AML-193 (cell line): Measurements from ENCODE around the gene NF1.
"Not testable (repeated sequence)": the region's sequence is repeated elsewhere in the genome, so short reads cannot be mapped to it uniquely, and the experiment has no call there.

Source experiments
- DNase-seq, 2 experiments: peaks; one replicate each; lab custom pipeline; 2025; lab: John Stamatoyannopoulos, UW

Gene NF1

GRCh38 chr17:31178951-31179350 lies 84.2 kb downstream of the NF1 start:
- DNase-seq = not testable (repeated sequence)

- no peak for DNase-seq
These were observed 100.5 kb downstream of the NF1 start for GRCh38 chr17:31195305-31195704.

- no peak for DNase-seq
These were observed 103.2 kb downstream of the NF1 start for GRCh38 chr17:31198026-31198425.

- not testable (repeated sequence) for DNase-seq
These were observed 103.9 kb downstream of the NF1 start for GRCh38 chr17:31198666-31199065.

GRCh38 chr17:31200287-31200686 lies 105.5 kb downstream of the NF1 start:
- no peak for DNase-seq

GRCh38 chr17:31202968-31203367 lies 108.2 kb downstream of the NF1 start:
- no peak for DNase-seq

- DNase-seq = no peak
These were observed 116.7 kb downstream of the NF1 start for GRCh38 chr17:31211352-31212012.

- peak; percentile 20 to 29 for DNase-seq
These were observed 121.4 kb downstream of the NF1 start for GRCh38 chr17:31216031-31216751.

GRCh38 chr17:31224366-31224765 lies 129.6 kb downstream of the NF1 start:
- DNase-seq = no peak

- peak; percentile 28 to 35 for DNase-seq
These were observed 131.1 kb downstream of the NF1 start for GRCh38 chr17:31225831-31226230.

GRCh38 chr17:31226373-31226772 lies 131.6 kb downstream of the NF1 start:
- no peak for DNase-seq

GRCh38 chr17:31226950-31227349 lies 132.2 kb downstream of the NF1 start:
- DNase-seq = no peak

GRCh38 chr17:31231852-31232251 lies 137.1 kb downstream of the NF1 start:
- DNase-seq = no peak

- DNase-seq = no peak
These were observed 140.3 kb downstream of the NF1 start for GRCh38 chr17:31235110-31235509.

- DNase-seq = no peak
These were observed 141.4 kb downstream of the NF1 start for GRCh38 chr17:31236137-31236536.

GRCh38 chr17:31236712-31237111 lies 141.9 kb downstream of the NF1 start:
- DNase-seq = no peak

GRCh38 chr17:31241116-31241515 lies 146.3 kb downstream of the NF1 start:
- no peak for DNase-seq

GRCh38 chr17:31248986-31249834 lies 154.4 kb downstream of the NF1 start:
- DNase-seq = no peak

- no peak for DNase-seq
These were observed 155.0 kb downstream of the NF1 start for GRCh38 chr17:31249835-31250141.

GRCh38 chr17:31250229-31250628 lies 155.5 kb downstream of the NF1 start:
- no peak for DNase-seq

GRCh38 chr17:31251105-31251969 lies 156.6 kb downstream of the NF1 start:
- DNase-seq = no peak

- no peak for DNase-seq
These were observed 157.2 kb downstream of the NF1 start for GRCh38 chr17:31251970-31252328.
